GM21447 (cell line): ENCODE data around the gene CLEC4E.
A peak's percentile ranks its signal among the peaks of the same experiment; 100 is the strongest.
"Not testable (repeated sequence)": the region's sequence is repeated elsewhere in the genome, so short reads cannot be mapped to it uniquely, and the experiment has no call there.

Experiments used
- ATAC-seq: cut with Tn5 transposase; IDR thresholded peaks from one replicate; pipeline ENCODE4 v1.9.1; 2021; ENCODE audit not compliant: unreplicated experiment

Gene CLEC4E

GRCh38 chr12:8540831-8541230 is at the start of gene CLEC4E:
TSS of gene CLEC4E (minus strand) at chr12:8540905. CDS start at chr12:8540797, 108 bp downstream.
- not testable (repeated sequence) for ATAC-seq

- ATAC-seq: no peak
These were observed 49.0 kb upstream of the CLEC4E start for GRCh38 chr12:8589679-8590078.

- ATAC-seq: not testable (repeated sequence)
These were observed 43.8 kb upstream of the CLEC4E start for GRCh38 chr12:8584478-8584877.

GRCh38 chr12:8584004-8584403 is 43.3 kb upstream of the CLEC4E start:
- ATAC-seq: no peak

GRCh38 chr12:8581098-8581784 is 40.5 kb upstream of the CLEC4E start:
- ATAC-seq: no peak

- ATAC-seq: no peak
These were observed 37.2 kb upstream of the CLEC4E start for GRCh38 chr12:8577879-8578278.

GRCh38 chr12:8572507-8572906 is 31.8 kb upstream of the CLEC4E start:
- no peak for ATAC-seq

- ATAC-seq: no peak
These were observed 25.8 kb upstream of the CLEC4E start for GRCh38 chr12:8566525-8566924.

- not testable (repeated sequence) for ATAC-seq
These were observed 25.3 kb upstream of the CLEC4E start for GRCh38 chr12:8566052-8566451.

- ATAC-seq: no peak
These were observed 24.0 kb upstream of the CLEC4E start for GRCh38 chr12:8564656-8565055.

- no peak for ATAC-seq
These were observed 22.7 kb upstream of the CLEC4E start for GRCh38 chr12:8563356-8563755.

GRCh38 chr12:8562310-8562709 is 21.6 kb upstream of the CLEC4E start:
- no peak for ATAC-seq

- no peak for ATAC-seq
These were observed 20.3 kb upstream of the CLEC4E start for GRCh38 chr12:8561011-8561410.

GRCh38 chr12:8559676-8560075 is 19.0 kb upstream of the CLEC4E start:
- ATAC-seq: no peak

GRCh38 chr12:8556531-8557097 is 15.9 kb upstream of the CLEC4E start:
- no peak for ATAC-seq

- no peak for ATAC-seq
These were observed 13.9 kb upstream of the CLEC4E start for GRCh38 chr12:8554451-8555195.

GRCh38 chr12:8553088-8553627 is 12.5 kb upstream of the CLEC4E start:
- ATAC-seq: no peak

GRCh38 chr12:8549381-8549780 is 8.7 kb upstream of the CLEC4E start:
- no peak for ATAC-seq

GRCh38 chr12:8548192-8548591 is 7.5 kb upstream of the CLEC4E start:
- ATAC-seq: no peak

- ATAC-seq: no peak
These were observed 6.9 kb upstream of the CLEC4E start for GRCh38 chr12:8547645-8548044.

GRCh38 chr12:8546591-8546990 is 5.9 kb upstream of the CLEC4E start:
- no peak for ATAC-seq

- ATAC-seq: peak; percentile 74
These were observed 3.6 kb upstream of the CLEC4E start for GRCh38 chr12:8544295-8544694.
